ENCODE results near the gene KIAA0825. TPM values are rescaled to one million over a fixed set of nuclear protein-coding genes. Genes with fewer than 3 reads are reported as not detected.

Gene KIAA0825
- total and polyA plus RNA-seq, 2 of the 8 experiments (the other 6 are each of a cell fraction or from before 2014, with no cell fraction given) = 0.60 to 1.0 TPM

DNA sequence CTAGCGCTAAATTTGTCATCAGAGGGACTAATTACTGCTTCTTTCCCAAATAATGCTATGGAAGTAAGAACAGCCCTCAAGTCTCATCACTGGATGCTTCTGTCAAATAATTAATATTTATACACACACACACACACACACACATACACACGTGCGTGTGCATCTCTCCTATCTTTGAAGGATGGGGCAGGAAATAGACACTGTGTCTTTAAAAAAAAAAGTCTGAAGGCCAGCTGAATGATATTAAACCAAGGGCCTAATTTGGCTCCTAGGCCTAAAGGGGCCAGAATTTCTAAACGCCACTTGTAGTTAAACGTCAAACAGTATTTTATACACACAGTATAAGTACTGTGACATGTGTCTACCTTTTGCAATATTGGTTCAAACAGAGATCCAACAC is 3.4 kb upstream of the KIAA0825 start:
- H3K4me3 ChIP-seq (ENCODE audit: extremely low read depth in 1 of 4, insufficient read depth in 2 of 4, low read depth in 3 of 4, low read length in 4 of 4) = no peak overlapping the region
- H3K27me3 ChIP-seq (replicated peaks in 1 of 4; ENCODE audit: control insufficient read depth in 3 of 4, extremely low read depth in 1 of 4, insufficient read depth in 3 of 4, low read length in 3 of 4) = no peaks in the 10 kb centered on the region
- no peak overlapping the region for H2BK20ac ChIP-seq (ENCODE audit: low read length)
- no peak overlapping the region for H3K4me2 ChIP-seq (ENCODE audit: insufficient read depth in 1 of 2, low read depth in 2 of 2, low read length in 2 of 2)
- H3K56ac ChIP-seq (replicated peaks; ENCODE audit: insufficient read length, low read depth, low read length) = no peak overlapping the region
- no peak overlapping the region for H4K8ac ChIP-seq (ENCODE audit: extremely low read depth, insufficient read depth, low read length)
- 83% methylated on average over 5 of the region's 5 CpGs; no CpG with 5 or more reads in 1 of the 2 experiments for WGBS, 2 experiments (ENCODE audit: extremely low coverage in 1 of 2, insufficient coverage in 1 of 2, insufficient read length in 1 of 2, insufficient replicate concordance in 2 of 2, low coverage in 1 of 2, low lambda C conversion rate in 2 of 2, missing lambda C conversion rate in 1 of 2)
- H3K23ac ChIP-seq (ENCODE audit: insufficient read length) = no peak overlapping the region
- CTCF ChIA-PET (ENCODE audit: partially characterized antibody) = interaction anchor here (1.4 kb wide), 1 partner anchor 30 kb away, joined by 4 read pairs; no protein-coding TSS in a partner anchor
- H3K9ac ChIP-seq (replicated peaks in 1 of 4; ENCODE audit: extremely low read depth in 1 of 4, low read depth in 3 of 4, low read length in 3 of 4) = no peak overlapping the region
- H4K91ac ChIP-seq (replicated peaks; ENCODE audit: insufficient read length, low read length) = no peak overlapping the region
- no peak overlapping the region for H3K27ac ChIP-seq (ENCODE audit: low read depth, low read length)
- no peak overlapping the region for H2BK120ac ChIP-seq (replicated peaks; ENCODE audit: low read depth, low read length)
- peaks cover 0 to 5% (median 1%) of the 10 kb centered on the region in 4 experiments; a peak in 2 of 7 replicates for H3K4me1 ChIP-seq (replicated peaks in 1 of 4; ENCODE audit: control insufficient read depth in 3 of 4, insufficient read depth in 4 of 4, low read length in 3 of 4)
- no peak overlapping the region for H3K4ac ChIP-seq (replicated peaks; ENCODE audit: insufficient read length, low read depth, low read length)
- H4K20me1 ChIP-seq (replicated peaks in 1 of 2; ENCODE audit: control insufficient read depth in 1 of 2, insufficient read depth in 2 of 2, low read length in 2 of 2) = peaks cover 0 to 9% of the 10 kb centered on the region in 2 experiments
- H3K14ac ChIP-seq (ENCODE audit: insufficient read length) = no peak overlapping the region
- no peaks in the 10 kb centered on the region for H3K36me3 ChIP-seq (ENCODE audit: control insufficient read depth in 2 of 4, insufficient read depth in 4 of 4, low read length in 3 of 4)
- no peak overlapping the region for H4K5ac ChIP-seq (ENCODE audit: insufficient read length, low read depth, low read length)
- H2AFZ ChIP-seq (ENCODE audit: low read length) = no peak overlapping the region
- H3K23me2 ChIP-seq (ENCODE audit: low read depth, low read length) = peaks cover 9% of the 10 kb centered on the region
- no peak overlapping the region for H3K18ac ChIP-seq (ENCODE audit: extremely low read depth, low read length)
- no peak overlapping the region for H2BK15ac ChIP-seq (ENCODE audit: low read length)
- peaks cover 0 to 61% of the 10 kb centered on the region in 2 experiments; a peak in 2 of 4 replicates for H3K79me2 ChIP-seq (ENCODE audit: control insufficient read depth in 1 of 2, insufficient read depth in 2 of 2, low read length in 2 of 2)
- POLR2A ChIA-PET (ENCODE audit: partially characterized antibody) = no interaction called here
- no peaks in the 10 kb centered on the region for H3K9me3 ChIP-seq (ENCODE audit: insufficient read depth in 2 of 2, low read depth in 1 of 2, low read length in 1 of 2)
- H3K79me1 ChIP-seq (ENCODE audit: low read depth, low read length) = no peaks in the 10 kb centered on the region; the same call in 1 of the 2 replicates
- no peak for DNase-seq (ENCODE audit: low read depth in 1 of 2, low spot score in 2 of 2)
- no peak overlapping the region for H2BK12ac ChIP-seq (ENCODE audit: low read depth, low read length)
- no peak for FAIRE-seq
- no peak overlapping the region for H2AK5ac ChIP-seq (ENCODE audit: low read depth, low read length)
- H2BK5ac ChIP-seq (ENCODE audit: low read depth, low read length) = no peak overlapping the region
- TF ChIP-seq NRF1 (IDR thresholded peaks at IDR 0.05; ENCODE audit: low read depth, low read length) (no peak), ASH2L (IDR thresholded peaks at IDR 0.05; ENCODE audit: low read length) (no peak), EZH2 (IDR thresholded peaks at IDR 0.05; ENCODE audit: low read depth, low read length, severe bottlenecking) (no peak), RBBP5 (IDR thresholded peaks at IDR 0.05; ENCODE audit: borderline replicate concordance, low read depth, low read length) (no peak), SAP30 (IDR thresholded peaks at IDR 0.05; ENCODE audit: insufficient read depth, insufficient replicate concordance, low read length) (no peak), EGR1 (IDR thresholded peaks at IDR 0.05; ENCODE audit: borderline replicate concordance, low read depth, low read length) (no peak), EP300 (IDR thresholded peaks at IDR 0.05; ENCODE audit: borderline replicate concordance in 1 of 2, low read depth in 2 of 2, low read length in 2 of 2) (no peak), JUN (IDR thresholded peaks at IDR 0.05; ENCODE audit: low read depth, low read length) (no peak), HDAC2 (IDR thresholded peaks at IDR 0.05; ENCODE audit: borderline replicate concordance in 1 of 2, low read depth in 2 of 2, low read length in 2 of 2) (no peak), RAD21 (IDR thresholded peaks at IDR 0.05 in 1 of 2, conservative IDR thresholded peaks at IDR 0.05 in 1 of 2; ENCODE audit: low read depth in 2 of 2, low read length in 2 of 2) (no peak)
- TF ChIP-seq, protein P1, sequence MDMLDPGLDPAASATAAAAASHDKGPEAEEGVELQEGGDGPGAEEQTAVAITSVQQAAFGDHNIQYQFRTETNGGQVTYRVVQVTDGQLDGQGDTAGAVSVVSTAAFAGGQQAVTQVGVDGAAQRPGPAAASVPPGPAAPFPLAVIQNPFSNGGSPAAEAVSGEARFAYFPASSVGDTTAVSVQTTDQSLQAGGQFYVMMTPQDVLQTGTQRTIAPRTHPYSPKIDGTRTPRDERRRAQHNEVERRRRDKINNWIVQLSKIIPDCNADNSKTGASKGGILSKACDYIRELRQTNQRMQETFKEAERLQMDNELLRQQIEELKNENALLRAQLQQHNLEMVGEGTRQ (IDR thresholded peaks at IDR 0.05; ENCODE audit: low read length) = no peak
